HCT116 (cell line): ENCODE results near the gene MCC. TPM values are rescaled to one million over a fixed set of nuclear protein-coding genes. Genes with fewer than 3 reads are reported as not detected.
"Not testable (repeated sequence)": the region's sequence is repeated elsewhere in the genome, so short reads cannot be mapped to it uniquely, and the experiment has no call there.

ENCODE experiments used
- ATAC-seq: fragments of 200-7000 bp; cut with Tn5 transposase; 2 replicates; pipeline ENCODE4 v1.9.1; 2020; ENCODE audit warnings: mild to moderate bottlenecking, moderate library complexity
- BruUV-seq: library from RNA; stranded (reverse); fragments of 400-500 nt; replicated peaks from 2 replicates; lab custom pipeline; 2021; lab: Mats Ljungman, UMichigan
- CTCF ChIA-PET: fragments of 300-600 bp; sonication (Branson Sonifier 250); formaldehyde crosslinking; loops from one replicate; lab custom pipeline; 2021; ENCODE audit warnings: antibody characterized with exemption; lab: Charles Lee
- POLR2A ChIA-PET: fragments of 300-600, 350-600 bp; sonication (Branson Sonifier 250); formaldehyde crosslinking; loops from one replicate; lab custom pipeline; 2021; ENCODE audit warnings: antibody characterized with exemption; lab: Charles Lee
- RAD21 ChIA-PET, 2 experiments: fragments of 300-600 bp; sonication (Branson Sonifier 250); formaldehyde crosslinking; loops; one replicate each; lab custom pipeline; 2023; ENCODE audit warnings: low total read pairs in 2 of 2; ENCODE audit not compliant: uncharacterized antibody in 2 of 2, unreplicated experiment in 2 of 2, low non-redundant PET in 1 of 2; lab: Charles Lee
- DNase-seq: peaks from one replicate; pipeline ENCODE4 v3.0.0-alpha.2; 2010; ENCODE audit warnings: low read depth, low spot score
- H2AFZ ChIP-seq: fragments of 200-600 bp; shearing (Covaris generic), sonication (generic); 2 replicates; pipeline ENCODE4 v1.6.1; 2017; ENCODE audit warnings: low read depth, mixed run types, mixed read lengths, antibody characterized with exemption, low read length; ENCODE audit not compliant: poor library complexity, severe bottlenecking
- H3K27ac ChIP-seq: 2 replicates; pipeline ENCODE4 v1.5.1; 2012; ENCODE audit warnings: low read depth, low read length
- H3K27me3 ChIP-seq: fragments of 200-600 bp; sonication (generic); 2 replicates; pipeline ENCODE4 v1.6.1; 2016; ENCODE audit warnings: mixed run types, low read length, mixed read lengths; ENCODE audit not compliant: insufficient read depth
- H3K36me3 ChIP-seq, 2 experiments: fragments of 200-500 bp in 1 of 2; fragments of 200-600 bp in 1 of 2; sonication (Bioruptor generic) in 1 of 2; sonication (generic) in 1 of 2; 2 replicates each; pipeline versions ENCODE4 v1.5.1 to v1.6.1; 2014 to 2016; ENCODE audit warnings: low read length in 2 of 2, inconsistent platforms in 1 of 2, mixed read lengths in 1 of 2, mixed run types in 1 of 2; ENCODE audit not compliant: insufficient read depth in 2 of 2, control insufficient read depth in 1 of 2
- H3K4me1 ChIP-seq, 2 experiments: fragments of 200-600 bp in 1 of 2; sonication (generic) in 1 of 2; 2 replicates each; pipeline versions ENCODE4 v1.5.1 to v1.6.1; 2012 to 2017; ENCODE audit warnings: low read length in 2 of 2, inconsistent platforms in 1 of 2, mild to moderate bottlenecking in 1 of 2, mixed read lengths in 1 of 2, mixed run types in 1 of 2, moderate library complexity in 1 of 2; ENCODE audit not compliant: insufficient read depth in 2 of 2, control insufficient read depth in 1 of 2
- H3K4me2 ChIP-seq: fragments of 200-600 bp; sonication (generic); 2 replicates; pipeline ENCODE4 v1.6.1; 2017; ENCODE audit warnings: mixed run types, low read length, mixed read lengths
- H3K4me3 ChIP-seq, 2 experiments: fragments of 200-600 bp in 1 of 2; sonication (generic) in 1 of 2; replicated peaks in 1 of 2; 2 replicates each; pipeline ENCODE4 v1.5.1; 2011 to 2016; ENCODE audit warnings: low read length in 2 of 2, control low read depth in 1 of 2, low read depth in 1 of 2, mild to moderate bottlenecking in 1 of 2, mixed read lengths in 1 of 2, mixed run types in 1 of 2
- H3K79me2 ChIP-seq: fragments of 200-600 bp; sonication (generic); 2 replicates; pipeline ENCODE4 v1.6.1; 2017; ENCODE audit warnings: mild to moderate bottlenecking, mixed run types, low read length, moderate library complexity, mixed read lengths; ENCODE audit not compliant: insufficient read depth
- H3K9ac ChIP-seq: fragments of 200-600 bp; sonication (generic); 2 replicates; pipeline ENCODE4 v1.6.1; 2016; ENCODE audit warnings: low read length, mixed read lengths
- H3K9me2 ChIP-seq: fragments of 200-600 bp; sonication (generic), shearing (Covaris generic); 2 replicates; pipeline ENCODE4 v1.6.1; 2017; ENCODE audit warnings: mixed run types, mild to moderate bottlenecking, moderate library complexity; ENCODE audit not compliant: insufficient read depth
- H3K9me3 ChIP-seq, 2 experiments: fragments of 200-500 bp in 1 of 2; fragments of 200-600 bp in 1 of 2; sonication (Bioruptor generic) in 1 of 2; sonication (generic) in 1 of 2; 2 replicates each; pipeline ENCODE4 v1.6.1; 2014 to 2017; ENCODE audit warnings: low read length in 2 of 2, mixed read lengths in 2 of 2, inconsistent platforms in 1 of 2, low read depth in 1 of 2, mild to moderate bottlenecking in 1 of 2, mixed run types in 1 of 2, moderate library complexity in 1 of 2; ENCODE audit not compliant: control insufficient read depth in 1 of 2, insufficient read depth in 1 of 2
- H4K20me1 ChIP-seq: fragments of 200-600 bp; sonication (generic), shearing (Covaris generic); 2 replicates; pipeline ENCODE4 v1.6.1; 2017; ENCODE audit warnings: mixed run types, mild to moderate bottlenecking, moderate library complexity; ENCODE audit not compliant: insufficient read depth
- CEBPB ChIP-seq: IDR thresholded peaks from 2 replicates; pipeline ENCODE4 v1.6.1; 2012; ENCODE audit warnings: low read depth
- JUND ChIP-seq: IDR thresholded peaks from 2 replicates; pipeline ENCODE4 v1.6.1; 2012
- POLR2A ChIP-seq: IDR thresholded peaks from 2 replicates; pipeline ENCODE4 v1.7.0; 2011; ENCODE audit warnings: borderline replicate concordance; ENCODE audit not compliant: insufficient read depth, insufficient read length; ENCODE audit errors: extremely low read depth
- RAD21 ChIP-seq: IDR thresholded peaks from 2 replicates; pipeline ENCODE4 v1.6.1; 2012; ENCODE audit warnings: low read depth, mild to moderate bottlenecking
- TCF7L2 ChIP-seq: IDR thresholded peaks from 2 replicates; pipeline ENCODE4 v1.7.0; 2011; ENCODE audit warnings: borderline replicate concordance, inconsistent platforms; ENCODE audit not compliant: insufficient read depth, insufficient read length; ENCODE audit errors: extremely low read depth
- intact Hi-C: fragments of 100-400 bp; cut with micrococcal nuclease; formaldehyde crosslinking; loops from 2 replicates; pipeline ENCODE4 v1.10.0; 2022
- total RNA-seq: library from RNA; stranded (reverse); gene quantifications from one replicate; pipeline ENCODE4 v1.2.1, GENCODE V29; 2021; ENCODE audit not compliant: unreplicated experiment
- TF ChIP-seq, protein P1 (sequence below): IDR thresholded peaks from 2 replicates; pipeline ENCODE4 v1.6.1; 2012; ENCODE audit warnings: low read depth

The MCC gene
- total RNA-seq, 1 experiment from 2014 or later = 20.1 TPM

- Histone ChIP-seq H2AFZ (no peak overlapping the region), H3K4me2 (no peak overlapping the region)
- RAD21 ChIA-PET = no interaction called here
- intact Hi-C loops = no loop called here
- no TSS peak for BruUV-seq
- TF ChIP-seq CEBPB (no peak), TCF7L2 (no peak), RAD21 (no peak), POLR2A (no peak), JUND (no peak)
- TF ChIP-seq, protein P1, sequence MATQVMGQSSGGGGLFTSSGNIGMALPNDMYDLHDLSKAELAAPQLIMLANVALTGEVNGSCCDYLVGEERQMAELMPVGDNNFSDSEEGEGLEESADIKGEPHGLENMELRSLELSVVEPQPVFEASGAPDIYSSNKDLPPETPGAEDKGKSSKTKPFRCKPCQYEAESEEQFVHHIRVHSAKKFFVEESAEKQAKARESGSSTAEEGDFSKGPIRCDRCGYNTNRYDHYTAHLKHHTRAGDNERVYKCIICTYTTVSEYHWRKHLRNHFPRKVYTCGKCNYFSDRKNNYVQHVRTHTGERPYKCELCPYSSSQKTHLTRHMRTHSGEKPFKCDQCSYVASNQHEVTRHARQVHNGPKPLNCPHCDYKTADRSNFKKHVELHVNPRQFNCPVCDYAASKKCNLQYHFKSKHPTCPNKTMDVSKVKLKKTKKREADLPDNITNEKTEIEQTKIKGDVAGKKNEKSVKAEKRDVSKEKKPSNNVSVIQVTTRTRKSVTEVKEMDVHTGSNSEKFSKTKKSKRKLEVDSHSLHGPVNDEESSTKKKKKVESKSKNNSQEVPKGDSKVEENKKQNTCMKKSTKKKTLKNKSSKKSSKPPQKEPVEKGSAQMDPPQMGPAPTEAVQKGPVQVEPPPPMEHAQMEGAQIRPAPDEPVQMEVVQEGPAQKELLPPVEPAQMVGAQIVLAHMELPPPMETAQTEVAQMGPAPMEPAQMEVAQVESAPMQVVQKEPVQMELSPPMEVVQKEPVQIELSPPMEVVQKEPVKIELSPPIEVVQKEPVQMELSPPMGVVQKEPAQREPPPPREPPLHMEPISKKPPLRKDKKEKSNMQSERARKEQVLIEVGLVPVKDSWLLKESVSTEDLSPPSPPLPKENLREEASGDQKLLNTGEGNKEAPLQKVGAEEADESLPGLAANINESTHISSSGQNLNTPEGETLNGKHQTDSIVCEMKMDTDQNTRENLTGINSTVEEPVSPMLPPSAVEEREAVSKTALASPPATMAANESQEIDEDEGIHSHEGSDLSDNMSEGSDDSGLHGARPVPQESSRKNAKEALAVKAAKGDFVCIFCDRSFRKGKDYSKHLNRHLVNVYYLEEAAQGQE = no peak
- TF ChIP-seq, all 23 proteins: peak for 0
- Histone ChIP-seq H4K20me1 (no peaks in the 10 kb centered on the region), H3K79me2 (no peaks in the 10 kb centered on the region), H3K4me3 (no peak overlapping the region), H3K9me2 (no peaks in the 10 kb centered on the region), H3K27me3 (no peaks in the 10 kb centered on the region), H3K4me1 (peaks cover 0 to 5% of the 10 kb centered on the region in 2 experiments; a peak in 1 of 4 replicates), H3K36me3 (no peaks in the 10 kb centered on the region), H3K27ac (no peak overlapping the region), H3K9ac (no peak overlapping the region), H3K9me3 (no peaks in the 10 kb centered on the region)
- ChIA-PET CTCF (no interaction called here), POLR2A (no interaction called here)
- no peak for DNase-seq
- 0 out of 2 replicates have a peak, but pooled peaks have one; percentile 34 for ATAC-seq
Observed at GRCh38 chr5:113463032-113463431, 25.2 kb downstream of the MCC start.

GRCh38 chr5:113457106-113457505 is 31.1 kb downstream of the MCC start:
- DNase-seq, CTCF ChIA-PET, H2AFZ ChIP-seq, H3K79me2 ChIP-seq, BruUV-seq, H3K36me3 ChIP-seq, intact Hi-C loops, H3K9me3 ChIP-seq, POLR2A ChIA-PET, H3K4me2 ChIP-seq, H3K27me3 ChIP-seq, H3K9ac ChIP-seq, H3K27ac ChIP-seq, H4K20me1 ChIP-seq, H3K9me2 ChIP-seq, H3K4me3 ChIP-seq, ATAC-seq, RAD21 ChIA-PET, H3K4me1 ChIP-seq: not testable (repeated sequence)
